ENCODE measurements around the gene PLEKHG7.

The PLEKHG7 gene

DNA sequence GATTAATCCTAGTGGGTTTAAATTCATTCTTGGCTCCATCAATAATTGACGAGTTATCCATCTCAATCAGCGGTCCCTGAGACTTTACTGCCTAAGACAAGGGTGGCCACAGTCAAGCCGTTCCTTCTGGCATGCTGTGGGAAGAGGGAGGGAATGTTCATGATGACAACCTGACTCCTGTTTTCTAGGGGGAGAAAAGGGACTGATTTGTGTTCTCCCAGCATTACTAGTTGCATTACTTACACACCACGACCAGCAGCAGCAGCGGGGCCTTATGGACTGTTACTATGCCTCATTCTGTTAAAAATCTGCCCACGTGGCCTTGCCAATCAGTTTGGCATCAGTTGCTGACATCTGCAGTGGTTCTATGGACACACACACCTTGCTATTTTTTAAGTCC lies 29.9 kb downstream of the PLEKHG7 start:
- no peaks in the 10 kb centered on the region for H4K20me1 ChIP-seq (ENCODE audit: insufficient read depth, low read length)
- H3K27ac ChIP-seq (ENCODE audit: low read length): no peak overlapping the region
- H3K27me3 ChIP-seq (ENCODE audit: insufficient read depth, low read length, poor library complexity): no peaks in the 10 kb centered on the region
- no peak overlapping the region for H3K9ac ChIP-seq (ENCODE audit: low read depth, low read length)
- no peak overlapping the region for H2AFZ ChIP-seq (ENCODE audit: low read depth, low read length)
- no peak for ATAC-seq (ENCODE audit: insufficient read depth, low read depth)
- no peaks in the 10 kb centered on the region for H3K4me1 ChIP-seq (ENCODE audit: insufficient read depth, low read length)
- H3K9me3 ChIP-seq (ENCODE audit: insufficient read depth, low read length, severe bottlenecking): no peaks in the 10 kb centered on the region
- H3K4me2 ChIP-seq (ENCODE audit: insufficient read depth, low read length): no peak overlapping the region
- no peaks in the 10 kb centered on the region for H3K79me2 ChIP-seq (ENCODE audit: insufficient read depth, low read length)
- no peaks in the 10 kb centered on the region for H3K36me3 ChIP-seq (ENCODE audit: insufficient read depth, low read length)
- TF ChIP-seq EZH2 (IDR thresholded peaks at IDR 0.05; ENCODE audit: borderline replicate concordance, low read depth, low read length, severe bottlenecking): no peak
- TF ChIP-seq, protein P1, sequence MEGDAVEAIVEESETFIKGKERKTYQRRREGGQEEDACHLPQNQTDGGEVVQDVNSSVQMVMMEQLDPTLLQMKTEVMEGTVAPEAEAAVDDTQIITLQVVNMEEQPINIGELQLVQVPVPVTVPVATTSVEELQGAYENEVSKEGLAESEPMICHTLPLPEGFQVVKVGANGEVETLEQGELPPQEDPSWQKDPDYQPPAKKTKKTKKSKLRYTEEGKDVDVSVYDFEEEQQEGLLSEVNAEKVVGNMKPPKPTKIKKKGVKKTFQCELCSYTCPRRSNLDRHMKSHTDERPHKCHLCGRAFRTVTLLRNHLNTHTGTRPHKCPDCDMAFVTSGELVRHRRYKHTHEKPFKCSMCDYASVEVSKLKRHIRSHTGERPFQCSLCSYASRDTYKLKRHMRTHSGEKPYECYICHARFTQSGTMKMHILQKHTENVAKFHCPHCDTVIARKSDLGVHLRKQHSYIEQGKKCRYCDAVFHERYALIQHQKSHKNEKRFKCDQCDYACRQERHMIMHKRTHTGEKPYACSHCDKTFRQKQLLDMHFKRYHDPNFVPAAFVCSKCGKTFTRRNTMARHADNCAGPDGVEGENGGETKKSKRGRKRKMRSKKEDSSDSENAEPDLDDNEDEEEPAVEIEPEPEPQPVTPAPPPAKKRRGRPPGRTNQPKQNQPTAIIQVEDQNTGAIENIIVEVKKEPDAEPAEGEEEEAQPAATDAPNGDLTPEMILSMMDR (IDR thresholded peaks at IDR 0.05; ENCODE audit: borderline replicate concordance, extremely low read depth, low read length, poor library complexity, severe bottlenecking): no peak
- H3K4me3 ChIP-seq (ENCODE audit: low read depth in 1 of 2, low read length in 2 of 2): no peak overlapping the region
- DNase-seq: no peak

DNA sequence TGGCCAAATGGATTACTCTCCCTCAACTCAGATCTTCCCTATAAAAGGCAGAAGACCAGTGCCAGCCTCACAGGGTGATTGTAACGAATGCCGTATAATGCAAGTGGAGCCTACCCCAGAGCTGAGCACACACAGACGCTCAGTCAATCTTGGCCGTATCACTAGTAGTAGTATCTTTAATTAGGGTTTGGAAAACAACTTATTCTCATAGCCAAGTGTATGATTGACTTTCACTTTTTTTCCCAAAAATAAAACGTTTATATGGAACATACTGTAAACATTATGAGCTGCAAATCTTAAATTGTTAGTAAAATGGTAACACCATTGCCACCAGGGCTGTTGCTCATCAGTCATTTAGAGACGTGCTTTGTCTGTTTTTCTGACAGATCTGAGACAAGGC lies 30.4 kb downstream of the PLEKHG7 start:
- H3K4me2 ChIP-seq (ENCODE audit: insufficient read depth, low read length): no peak overlapping the region
- H3K4me3 ChIP-seq (ENCODE audit: low read depth in 1 of 2, low read length in 2 of 2): no peak overlapping the region
- ATAC-seq (ENCODE audit: insufficient read depth, low read depth): no peak
- no peak overlapping the region for H2AFZ ChIP-seq (ENCODE audit: low read depth, low read length)
- H3K79me2 ChIP-seq (ENCODE audit: insufficient read depth, low read length): no peaks in the 10 kb centered on the region
- H3K27me3 ChIP-seq (ENCODE audit: insufficient read depth, low read length, poor library complexity): no peaks in the 10 kb centered on the region
- no peaks in the 10 kb centered on the region for H3K9me3 ChIP-seq (ENCODE audit: insufficient read depth, low read length, severe bottlenecking)
- TF ChIP-seq, protein P1 (IDR thresholded peaks at IDR 0.05; ENCODE audit: borderline replicate concordance, extremely low read depth, low read length, poor library complexity, severe bottlenecking): no peak
- no peak for TF ChIP-seq EZH2 (IDR thresholded peaks at IDR 0.05; ENCODE audit: borderline replicate concordance, low read depth, low read length, severe bottlenecking)
- H3K36me3 ChIP-seq (ENCODE audit: insufficient read depth, low read length): no peaks in the 10 kb centered on the region
- H4K20me1 ChIP-seq (ENCODE audit: insufficient read depth, low read length): no peaks in the 10 kb centered on the region
- no peak overlapping the region for H3K9ac ChIP-seq (ENCODE audit: low read depth, low read length)
- H3K27ac ChIP-seq (ENCODE audit: low read length): no peak overlapping the region
- DNase-seq: no peak
- no peaks in the 10 kb centered on the region for H3K4me1 ChIP-seq (ENCODE audit: insufficient read depth, low read length)

DNA sequence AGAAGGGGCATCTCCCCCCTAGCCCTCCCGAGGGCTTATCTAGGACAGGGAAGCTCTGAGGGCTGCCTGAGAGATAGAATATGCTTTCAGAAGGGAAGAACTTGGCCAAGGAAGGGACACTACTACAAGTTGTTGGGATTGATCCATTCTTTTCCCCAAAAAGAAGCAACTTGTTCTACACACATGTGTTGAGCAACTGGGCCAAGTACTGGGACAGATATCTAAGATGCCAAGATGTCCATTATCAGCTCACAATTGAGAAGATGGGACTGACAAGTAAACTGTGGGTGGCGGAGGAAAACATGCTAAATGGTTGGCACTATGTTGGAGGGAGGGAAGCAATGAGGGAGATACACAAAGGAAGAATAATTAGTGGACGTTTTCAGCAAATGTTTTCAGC lies 30.9 kb downstream of the PLEKHG7 start:
- Histone ChIP-seq H3K4me3 (ENCODE audit: low read depth in 1 of 2, low read length in 2 of 2) (no peak overlapping the region), H3K27ac (ENCODE audit: low read length) (no peak overlapping the region), H3K79me2 (ENCODE audit: insufficient read depth, low read length) (no peaks in the 10 kb centered on the region), H3K4me1 (ENCODE audit: insufficient read depth, low read length) (no peaks in the 10 kb centered on the region), H4K20me1 (ENCODE audit: insufficient read depth, low read length) (no peaks in the 10 kb centered on the region), H2AFZ (ENCODE audit: low read depth, low read length) (no peak overlapping the region), H3K9me3 (ENCODE audit: insufficient read depth, low read length, severe bottlenecking) (no peaks in the 10 kb centered on the region), H3K9ac (ENCODE audit: low read depth, low read length) (no peak overlapping the region), H3K36me3 (ENCODE audit: insufficient read depth, low read length) (no peaks in the 10 kb centered on the region), H3K27me3 (ENCODE audit: insufficient read depth, low read length, poor library complexity) (no peaks in the 10 kb centered on the region), H3K4me2 (ENCODE audit: insufficient read depth, low read length) (no peak overlapping the region)
- TF ChIP-seq, protein P1 (IDR thresholded peaks at IDR 0.05; ENCODE audit: borderline replicate concordance, extremely low read depth, low read length, poor library complexity, severe bottlenecking): no peak
- no peak for TF ChIP-seq EZH2 (IDR thresholded peaks at IDR 0.05; ENCODE audit: borderline replicate concordance, low read depth, low read length, severe bottlenecking)
- ATAC-seq (ENCODE audit: insufficient read depth, low read depth) (no peak), DNase-seq (no peak)
